Upper lobe of left lung (tissue), 6 donors: ENCODE results near the gene ACTN4. TPM values are rescaled to one million over a fixed set of nuclear protein-coding genes. Genes with fewer than 3 reads are reported as not detected.

Experiments used
- ATAC-seq, 2 donors: fragments of 200-7000 bp; cut with Tn5 transposase; one replicate each; pipeline ENCODE4 v1.9.1; 2022; ENCODE audit warnings: mild to moderate bottlenecking in 2 of 2, moderate library complexity in 2 of 2; ENCODE audit not compliant: low FRiP score in 2 of 2
- DNase-seq, 2 donors: peaks; one replicate each; pipeline ENCODE4 v3.0.0-alpha.2; 2019 to 2020
- H3K27ac ChIP-seq, 4 donors: fragments of 200-600 bp; sonication (generic); one replicate each; pipeline ENCODE4 v1.5.1; 2016 to 2019
- H3K27me3 ChIP-seq, 4 donors: fragments of 200-600 bp; sonication (generic); one replicate each; pipeline ENCODE4 v1.5.1; 2017 to 2019
- H3K36me3 ChIP-seq, 4 donors: fragments of 200-600 bp; sonication (generic); one replicate each; pipeline ENCODE4 v1.5.1; 2016 to 2019
- H3K4me1 ChIP-seq, 4 donors: fragments of 200-600 bp; sonication (generic); one replicate each; pipeline ENCODE4 v1.5.1; 2018 to 2019
- H3K4me3 ChIP-seq, 4 donors: fragments of 200-600 bp; sonication (generic); one replicate each; pipeline ENCODE4 v1.5.1; 2017 to 2019; ENCODE audit warnings: mild to moderate bottlenecking in 2 of 4, moderate library complexity in 1 of 4
- H3K9me3 ChIP-seq, 4 donors: fragments of 200-600 bp; sonication (generic); one replicate each; pipeline ENCODE4 v1.5.1; 2018 to 2019
- EP300 ChIP-seq, 4 donors: sonication (generic); formaldehyde crosslinking; IDR thresholded peaks; one replicate each; pipeline ENCODE4 v1.5.1; 2017; ENCODE audit warnings: antibody characterized with exemption in 4 of 4, control low read depth in 2 of 4
- POLR2A ChIP-seq, 4 donors: fragments of 450-650 bp; IDR thresholded peaks; one replicate each; pipeline ENCODE4 v1.5.1; 2016 to 2017; ENCODE audit warnings: antibody characterized with exemption in 4 of 4, mild to moderate bottlenecking in 2 of 4
- POLR2AphosphoS5 ChIP-seq, 2 donors: sonication (generic); formaldehyde crosslinking; IDR thresholded peaks; one replicate each; pipeline ENCODE4 v1.5.1; 2017; ENCODE audit warnings: antibody characterized with exemption in 2 of 2
- WGBS, 2 donors: methylation state at CpG; one replicate each; pipeline ENCODE4 v1.1.5; 2017 to 2018; 5-methylcytosine and 5-hydroxymethylcytosine counted together
- total RNA-seq, 6 donors: library from RNA; depleted of rRNA in 4 of 6; stranded (reverse); fragments of >200 nt in 4 of 6; gene quantifications; one replicate each; pipeline versions ENCODE4 v1.1.0 to v1.2.1, GENCODE V29; 2016 to 2021
- TF ChIP-seq, protein P1 (sequence below), 6 experiments: fragments of 450-650 bp in 4 of 6; fragments of 200-600 bp in 2 of 6; sonication (generic) in 2 of 6; IDR thresholded peaks; one replicate each; pipeline ENCODE4 v1.5.1; 2016 to 2019; ENCODE audit warnings: antibody characterized with exemption in 6 of 6
- donor health status: DM: no; HTN: no; CAD: no; lungs with moderate emphysema.
- donor health status: DM: no; HTN: yes; CAD: no; lungs with severe emphysema.

Gene ACTN4
- total RNA-seq, 6 donors from 2014 or later = 162 to 636 (median 512) TPM

DNA sequence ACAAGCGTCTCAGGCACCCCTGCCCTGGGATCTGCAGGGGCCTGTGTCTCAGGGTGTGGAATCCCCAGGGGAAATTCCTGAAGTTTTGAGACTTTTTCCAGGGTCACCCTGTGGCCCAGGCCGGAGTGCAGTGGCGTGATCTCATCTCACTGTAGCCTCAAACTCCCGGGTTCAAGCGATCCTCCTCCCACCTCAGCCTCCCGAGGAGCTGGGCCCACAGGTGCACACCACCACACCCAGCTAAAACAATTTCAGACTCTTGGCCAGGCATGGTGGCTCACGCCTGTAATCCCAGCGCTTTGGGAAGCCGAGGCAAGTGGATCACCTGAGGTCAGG lies 92.8 kb downstream of the ACTN4 start:
- no peaks in the 10 kb centered on the region for H3K36me3 ChIP-seq
- 80 to 93% methylated on average over 9 of the region's 9 CpGs for WGBS, 2 donors
- no peak overlapping the region for H3K4me3 ChIP-seq
- no peaks in the 10 kb centered on the region for H3K27me3 ChIP-seq
- ATAC-seq = no peak
- no peak for DNase-seq
- H3K9me3 ChIP-seq = no peaks in the 10 kb centered on the region
- peaks cover 8 to 22% (median 16%) of the 10 kb centered on the region in 4 donors for H3K4me1 ChIP-seq
- H3K27ac ChIP-seq = no peak overlapping the region
- TF ChIP-seq, protein P1, sequence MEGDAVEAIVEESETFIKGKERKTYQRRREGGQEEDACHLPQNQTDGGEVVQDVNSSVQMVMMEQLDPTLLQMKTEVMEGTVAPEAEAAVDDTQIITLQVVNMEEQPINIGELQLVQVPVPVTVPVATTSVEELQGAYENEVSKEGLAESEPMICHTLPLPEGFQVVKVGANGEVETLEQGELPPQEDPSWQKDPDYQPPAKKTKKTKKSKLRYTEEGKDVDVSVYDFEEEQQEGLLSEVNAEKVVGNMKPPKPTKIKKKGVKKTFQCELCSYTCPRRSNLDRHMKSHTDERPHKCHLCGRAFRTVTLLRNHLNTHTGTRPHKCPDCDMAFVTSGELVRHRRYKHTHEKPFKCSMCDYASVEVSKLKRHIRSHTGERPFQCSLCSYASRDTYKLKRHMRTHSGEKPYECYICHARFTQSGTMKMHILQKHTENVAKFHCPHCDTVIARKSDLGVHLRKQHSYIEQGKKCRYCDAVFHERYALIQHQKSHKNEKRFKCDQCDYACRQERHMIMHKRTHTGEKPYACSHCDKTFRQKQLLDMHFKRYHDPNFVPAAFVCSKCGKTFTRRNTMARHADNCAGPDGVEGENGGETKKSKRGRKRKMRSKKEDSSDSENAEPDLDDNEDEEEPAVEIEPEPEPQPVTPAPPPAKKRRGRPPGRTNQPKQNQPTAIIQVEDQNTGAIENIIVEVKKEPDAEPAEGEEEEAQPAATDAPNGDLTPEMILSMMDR (IDR thresholded peaks at IDR 0.05) = no peak
- TF ChIP-seq EP300 (IDR thresholded peaks at IDR 0.05) = no peak
- no peak for TF ChIP-seq POLR2AphosphoS5 (IDR thresholded peaks at IDR 0.05)
- TF ChIP-seq POLR2A (IDR thresholded peaks at IDR 0.05) = no peak

DNA sequence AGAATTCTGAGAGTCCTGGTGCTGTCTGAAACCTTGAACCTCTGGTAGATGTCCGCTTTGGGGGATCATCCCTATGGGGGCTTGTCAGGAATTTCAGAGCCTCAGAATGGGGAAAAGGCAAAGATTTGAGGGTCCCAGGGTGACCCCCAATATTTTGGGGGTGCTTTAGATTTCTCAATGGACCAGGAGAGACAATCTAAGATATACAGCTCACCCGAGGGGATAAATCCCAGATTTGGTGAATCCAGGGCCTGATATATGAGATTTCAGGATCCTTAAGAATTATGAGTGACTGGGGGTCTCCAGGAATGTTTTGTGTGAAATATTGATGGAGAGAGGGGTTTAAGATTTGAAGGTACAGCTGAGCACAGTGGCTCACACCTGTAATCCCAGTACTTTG lies 93.5 kb downstream of the ACTN4 start:
- H3K27ac ChIP-seq = no peak overlapping the region
- no peaks in the 10 kb centered on the region for H3K9me3 ChIP-seq
- WGBS, 2 donors = 95 to 98% methylated on average over 2 of the region's 2 CpGs
- no peak for ATAC-seq
- TF ChIP-seq POLR2AphosphoS5 (IDR thresholded peaks at IDR 0.05) (no peak), POLR2A (IDR thresholded peaks at IDR 0.05) (no peak)
- H3K36me3 ChIP-seq = no peaks in the 10 kb centered on the region
- H3K4me3 ChIP-seq = no peak overlapping the region
- no peak for DNase-seq
- peaks cover 5 to 19% (median 14%) of the 10 kb centered on the region in 4 donors for H3K4me1 ChIP-seq
- no peaks in the 10 kb centered on the region for H3K27me3 ChIP-seq

DNA sequence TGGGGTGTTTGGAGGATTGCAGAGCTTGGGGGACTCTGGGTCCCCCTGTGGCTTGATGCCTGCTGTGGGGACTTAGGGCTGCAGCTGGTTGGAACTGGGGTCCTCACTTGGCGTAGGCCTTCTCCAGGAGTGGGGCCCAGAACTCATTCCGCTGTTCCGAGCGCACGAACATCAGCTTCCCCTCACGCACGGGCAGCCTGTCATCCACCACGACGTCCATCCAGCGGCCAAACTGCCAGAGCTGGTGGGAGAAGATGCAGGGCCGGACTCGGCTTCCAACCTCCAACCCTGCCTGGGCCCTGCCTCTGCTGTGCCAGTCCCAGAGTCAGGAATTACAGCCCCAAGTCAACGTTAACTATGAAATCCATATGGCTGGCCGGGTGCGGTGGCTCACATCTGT lies 94.2 kb downstream of the ACTN4 start:
- no peak for ATAC-seq
- TF ChIP-seq POLR2A (IDR thresholded peaks at IDR 0.05) (no peak), POLR2AphosphoS5 (IDR thresholded peaks at IDR 0.05) (no peak), EP300 (IDR thresholded peaks at IDR 0.05) (no peak)
- TF ChIP-seq, protein P1 (IDR thresholded peaks at IDR 0.05) = no peak
- Histone ChIP-seq H3K9me3 (no peaks in the 10 kb centered on the region), H3K4me3 (no peak overlapping the region), H3K27me3 (no peaks in the 10 kb centered on the region), H3K27ac (no peak overlapping the region), H3K4me1 (peaks cover 0 to 12% (median 7%) of the 10 kb centered on the region in 4 donors), H3K36me3 (no peaks in the 10 kb centered on the region)
- 95 to 96% methylated on average over 10 to 15 of the region's 15 CpGs for WGBS, 2 donors
- peak in 1 of 2 donors; percentile 31 for DNase-seq

DNA sequence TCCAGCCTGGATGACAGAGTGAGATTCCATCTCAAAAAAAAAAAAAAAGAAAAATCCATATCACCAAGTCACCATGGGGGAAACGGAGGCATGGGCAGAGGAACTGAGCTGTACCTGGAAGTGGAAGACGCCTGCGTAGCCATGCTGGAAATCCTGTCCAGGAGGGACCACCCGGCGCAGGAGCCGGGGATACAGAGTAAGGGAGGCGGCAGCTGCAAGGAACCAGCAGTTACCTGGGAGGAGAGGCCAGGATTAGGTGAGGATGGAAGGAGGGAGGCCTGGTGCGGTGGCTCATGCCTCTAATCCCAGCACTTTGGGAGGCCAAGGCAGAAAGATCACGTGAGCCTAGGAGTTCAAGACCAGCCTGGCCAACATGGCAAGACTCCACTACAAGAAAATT lies 94.8 kb downstream of the ACTN4 start:
- 93 to 98% methylated on average over 9 of the region's 9 CpGs for WGBS, 2 donors
- H3K36me3 ChIP-seq = no peaks in the 10 kb centered on the region
- H3K4me1 ChIP-seq = peaks cover 0 to 5% (median 2%) of the 10 kb centered on the region in 4 donors
- H3K4me3 ChIP-seq = no peak overlapping the region
- TF ChIP-seq POLR2AphosphoS5 (IDR thresholded peaks at IDR 0.05) (no peak), EP300 (IDR thresholded peaks at IDR 0.05) (no peak), POLR2A (IDR thresholded peaks at IDR 0.05) (no peak)
- TF ChIP-seq, protein P1 (IDR thresholded peaks at IDR 0.05) = no peak
- ATAC-seq = no peak
- DNase-seq = no peak
- no peaks in the 10 kb centered on the region for H3K9me3 ChIP-seq
- no peak overlapping the region for H3K27ac ChIP-seq
- no peaks in the 10 kb centered on the region for H3K27me3 ChIP-seq

DNA sequence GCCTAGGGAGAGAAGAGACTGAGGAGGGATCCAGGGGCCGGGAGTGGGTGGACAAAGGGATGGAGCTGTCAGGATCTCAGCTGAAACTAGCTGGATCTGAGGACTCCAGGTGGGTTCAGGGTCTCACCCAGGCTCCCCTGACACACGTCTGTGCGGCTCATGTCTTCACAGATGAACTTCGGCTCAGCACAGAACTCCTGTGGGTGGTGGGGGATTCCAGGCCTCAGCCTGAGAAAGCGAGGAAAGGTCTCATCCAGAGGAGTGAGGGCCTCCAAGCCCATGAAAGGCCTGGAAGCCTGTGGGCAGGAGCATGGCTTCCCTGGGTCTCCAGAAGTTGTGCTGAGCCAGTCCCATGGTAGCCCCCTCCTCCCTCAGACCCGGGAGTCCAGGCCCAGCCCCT lies 95.5 kb downstream of the ACTN4 start:
- ATAC-seq (no peak), DNase-seq (no peak)
- Histone ChIP-seq H3K36me3 (no peaks in the 10 kb centered on the region), H3K4me3 (no peak overlapping the region), H3K27ac (no peak overlapping the region), H3K9me3 (no peaks in the 10 kb centered on the region), H3K27me3 (no peaks in the 10 kb centered on the region), H3K4me1 (peaks cover 0 to 3% (median 0%) of the 10 kb centered on the region in 4 donors)
- whole genome bisulfite sequencing, 2 donors = 86 to 95% methylated on average over 5 of the region's 6 CpGs
- TF ChIP-seq EP300 (IDR thresholded peaks at IDR 0.05) (no peak), POLR2A (IDR thresholded peaks at IDR 0.05) (no peak), POLR2AphosphoS5 (IDR thresholded peaks at IDR 0.05) (no peak)
- TF ChIP-seq, protein P1 (IDR thresholded peaks at IDR 0.05) = no peak
